DMS114 treated with DMSO at 0.1 percent for 48 hours (cell line): ENCODE results near the gene STMN3.
"Not testable (repeated sequence)": the region's sequence is repeated elsewhere in the genome, so short reads cannot be mapped to it uniquely, and the experiment has no call there.

Experiments
- DNase-seq: peaks from one replicate; lab custom pipeline; 2025; ENCODE audit not compliant: unreplicated experiment; lab: John Stamatoyannopoulos, UW

Gene STMN3

DNA sequence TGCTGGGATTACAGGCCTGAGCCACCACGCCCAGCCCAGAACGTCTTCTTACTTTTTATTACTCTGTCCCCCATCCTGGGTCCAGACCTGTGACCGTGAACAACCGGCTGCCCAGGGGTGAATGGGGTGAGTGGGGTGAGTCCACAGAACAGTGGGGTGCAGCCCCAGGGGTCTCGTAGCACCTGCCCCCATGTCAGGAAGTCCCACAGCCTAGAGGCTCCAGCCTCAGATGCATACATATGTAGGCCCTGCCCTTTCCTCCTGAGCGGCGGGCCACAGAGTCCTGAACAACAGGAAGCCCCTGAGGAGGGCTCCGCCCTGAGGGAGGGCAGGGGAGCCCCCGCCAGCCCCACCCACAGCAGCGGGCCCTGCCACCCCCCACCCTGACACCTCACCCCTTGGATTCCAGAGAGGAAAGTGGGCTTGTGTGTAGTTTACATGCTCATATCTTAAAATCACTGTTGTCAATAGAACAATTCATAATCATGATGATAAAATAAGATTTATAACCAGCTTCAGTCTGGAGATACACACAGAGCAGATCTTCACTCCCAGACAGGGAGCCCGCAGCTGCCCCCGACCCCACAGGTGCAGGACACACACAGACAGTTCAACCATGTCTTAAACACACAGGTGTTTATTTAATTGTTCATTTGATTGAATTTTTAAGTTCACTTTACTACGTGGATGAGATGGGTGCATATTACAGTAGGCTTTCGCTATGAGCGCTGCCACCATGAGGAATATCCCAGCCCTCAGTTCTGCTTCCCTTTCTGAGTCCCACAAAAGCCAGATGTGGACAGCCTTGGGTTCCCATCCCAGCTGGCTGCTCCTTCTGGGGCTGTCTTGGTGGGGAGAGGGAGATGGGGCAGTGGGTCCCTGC is 13.9 kb downstream of the STMN3 start:
- DNase-seq: no peak

DNA sequence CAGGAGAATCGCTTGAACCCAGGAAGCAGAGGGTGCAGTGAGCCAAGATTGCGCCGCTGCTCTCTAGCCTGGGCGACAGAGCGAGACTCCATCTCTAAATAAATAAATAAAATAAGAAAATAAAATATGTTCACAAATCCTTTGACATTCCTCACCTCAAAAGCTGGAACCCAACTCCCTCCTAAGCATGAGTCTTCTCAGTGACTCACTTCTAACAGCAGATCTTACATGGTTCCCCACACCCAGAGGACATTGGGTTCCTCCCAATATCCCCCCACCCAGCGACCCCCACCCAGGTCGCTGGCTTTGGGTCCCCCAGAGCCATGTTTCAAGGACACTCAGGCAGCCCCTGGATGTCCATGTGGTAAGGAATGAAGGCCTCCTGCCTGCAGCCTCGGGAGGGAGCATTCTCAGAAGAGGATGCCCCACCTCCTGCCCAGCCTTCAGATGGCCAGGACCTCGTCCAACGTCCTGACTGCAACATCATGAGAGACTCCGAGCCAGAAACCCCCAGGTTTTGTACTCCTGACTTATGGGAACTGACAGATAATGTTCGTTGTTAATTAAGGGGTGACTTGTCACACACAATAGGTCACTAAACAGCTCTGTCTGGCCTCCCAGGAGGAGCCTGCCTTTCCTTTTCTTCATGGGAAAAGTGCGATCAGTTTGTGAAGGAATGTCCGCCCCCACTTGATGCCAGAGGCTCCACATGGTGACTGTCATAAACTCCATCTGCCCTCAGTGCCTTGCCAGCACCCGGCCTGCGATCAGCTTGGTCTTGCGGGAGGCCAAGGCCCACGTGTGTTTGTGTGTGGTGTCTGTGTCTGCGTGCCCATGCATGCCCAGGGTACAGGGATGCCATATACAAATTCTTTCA is 16.2 kb downstream of the STMN3 start:
- DNase-seq: no peak

DNA sequence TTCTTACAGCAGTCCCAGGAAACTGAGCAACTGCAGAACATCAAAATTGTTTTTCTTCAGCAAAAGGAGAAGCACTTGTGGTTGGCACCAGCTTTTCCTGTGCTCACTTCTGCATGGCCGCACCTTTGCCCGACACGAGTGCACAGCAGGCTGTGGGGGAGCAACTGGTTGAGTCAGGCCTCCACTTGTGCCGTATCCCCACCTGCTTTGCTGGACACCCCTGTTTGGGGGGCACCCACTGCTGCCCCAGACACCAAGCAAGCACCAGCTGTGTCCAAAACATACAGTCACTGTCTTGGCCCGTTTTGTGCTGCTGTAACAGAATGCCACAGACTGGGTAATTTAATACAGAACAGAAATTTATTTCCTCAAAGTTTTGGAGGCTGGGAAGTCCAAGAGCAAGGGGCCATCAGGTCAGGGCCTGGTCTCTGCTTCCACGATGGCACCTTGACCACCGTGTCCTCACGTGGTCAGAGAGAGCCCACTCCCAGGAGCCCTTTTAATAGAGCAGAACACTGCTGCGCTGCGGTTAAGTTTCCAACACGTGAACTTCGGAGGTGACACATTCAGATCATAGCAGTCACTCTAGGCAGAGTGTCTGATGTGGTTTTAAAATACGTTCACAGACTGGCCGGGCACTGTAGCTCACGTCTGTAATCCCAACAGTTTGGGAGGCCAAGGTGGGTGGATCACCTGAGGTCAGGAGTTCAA is 17.6 kb downstream of the STMN3 start:
- DNase-seq: no peak

DNA sequence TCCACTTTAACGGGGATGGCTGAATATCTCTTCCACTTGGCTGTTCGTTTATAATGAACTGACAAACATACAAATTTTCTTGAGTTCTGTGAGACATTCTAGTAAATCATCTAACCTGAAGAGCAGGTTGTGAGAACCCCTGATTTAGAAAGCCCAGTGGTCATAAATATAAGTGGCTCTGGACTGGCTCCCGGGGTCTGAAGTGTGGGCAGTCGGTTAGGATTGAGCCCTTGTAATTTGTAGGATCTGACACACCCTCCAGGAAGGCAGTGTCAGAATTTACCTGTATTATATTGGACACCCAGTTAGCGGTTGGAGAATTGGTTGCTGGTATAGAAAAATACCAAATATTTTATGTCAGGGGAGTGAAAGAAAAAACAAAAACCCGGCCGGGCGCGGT is 19.5 kb downstream of the STMN3 start:
- DNase-seq: no peak

DNA sequence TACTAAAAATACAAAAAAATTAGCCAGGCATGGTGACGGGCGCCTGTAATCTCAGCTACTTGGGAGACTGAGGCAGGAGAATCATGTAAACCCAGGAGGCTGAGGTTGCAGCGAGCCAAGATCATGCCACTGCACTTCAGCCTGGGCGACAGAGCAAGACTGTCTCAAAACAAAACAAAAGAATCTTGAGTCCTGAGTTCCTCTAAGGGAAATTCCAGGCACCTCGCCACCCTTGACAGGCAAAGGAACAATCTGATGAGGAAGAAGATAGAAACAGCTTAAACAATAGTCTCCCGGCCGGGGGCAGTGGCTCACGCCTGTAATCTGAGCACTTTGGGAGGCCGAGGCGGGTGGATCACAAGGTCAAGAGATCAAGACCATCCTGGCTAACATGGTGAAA is 21.8 kb downstream of the STMN3 start:
- not testable (repeated sequence) for DNase-seq

DNA sequence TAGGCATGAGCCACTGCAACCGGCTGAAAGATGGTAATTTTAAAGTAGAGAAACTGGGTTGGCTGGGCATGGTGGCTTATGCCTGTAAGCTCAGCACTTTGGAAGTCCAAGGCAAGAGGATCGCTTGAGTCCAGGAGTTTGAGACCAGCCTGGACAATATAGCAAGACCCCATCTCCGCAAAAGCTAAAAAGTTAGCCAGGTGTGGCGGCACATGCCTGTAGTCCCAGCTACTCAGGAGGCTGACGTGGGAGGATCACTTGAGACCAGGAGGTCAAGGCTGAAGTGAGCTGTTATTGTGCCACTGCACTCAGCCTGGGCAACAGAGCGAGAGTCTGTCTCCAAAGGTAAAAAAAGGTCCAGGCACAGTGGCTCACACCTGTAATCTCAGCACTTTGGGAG is 22.3 kb downstream of the STMN3 start:
- DNase-seq: not testable (repeated sequence)

DNA sequence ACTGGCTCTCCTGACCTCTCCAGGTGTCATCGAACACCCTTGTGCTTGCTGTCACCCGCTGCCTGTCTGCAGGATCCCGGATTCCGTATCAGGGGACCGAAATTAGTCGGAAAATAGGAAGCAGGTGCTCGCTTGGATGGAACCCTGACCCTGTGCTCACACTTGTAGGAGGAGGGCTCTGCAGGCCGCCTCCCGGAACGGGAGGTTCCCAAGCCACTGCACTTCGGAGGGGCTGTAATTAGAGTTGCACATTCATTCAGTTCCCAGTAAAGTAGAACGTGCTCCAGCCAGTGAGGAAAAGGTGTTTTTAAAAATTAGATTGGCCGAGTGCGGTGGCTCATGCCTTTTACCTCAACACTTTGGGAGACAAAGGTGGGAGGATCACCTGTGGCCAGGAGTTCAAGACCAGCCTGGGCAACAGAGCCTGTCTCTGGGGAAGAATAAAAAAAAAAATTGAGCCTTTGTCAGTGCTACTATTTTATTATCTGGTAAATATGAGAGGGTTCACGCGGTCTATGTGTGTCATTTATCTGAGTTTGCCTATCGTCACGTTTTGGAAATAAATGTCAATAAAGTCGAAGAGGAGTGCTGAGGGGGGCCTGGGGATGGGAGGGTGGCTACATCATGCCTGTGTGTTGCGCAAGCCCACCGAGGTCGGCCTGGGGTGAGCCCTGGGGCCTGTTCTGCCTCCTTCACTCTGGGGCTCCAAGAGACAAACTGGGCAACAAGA is 24.8 kb downstream of the STMN3 start:
- DNase-seq: peak; percentile 58

DNA sequence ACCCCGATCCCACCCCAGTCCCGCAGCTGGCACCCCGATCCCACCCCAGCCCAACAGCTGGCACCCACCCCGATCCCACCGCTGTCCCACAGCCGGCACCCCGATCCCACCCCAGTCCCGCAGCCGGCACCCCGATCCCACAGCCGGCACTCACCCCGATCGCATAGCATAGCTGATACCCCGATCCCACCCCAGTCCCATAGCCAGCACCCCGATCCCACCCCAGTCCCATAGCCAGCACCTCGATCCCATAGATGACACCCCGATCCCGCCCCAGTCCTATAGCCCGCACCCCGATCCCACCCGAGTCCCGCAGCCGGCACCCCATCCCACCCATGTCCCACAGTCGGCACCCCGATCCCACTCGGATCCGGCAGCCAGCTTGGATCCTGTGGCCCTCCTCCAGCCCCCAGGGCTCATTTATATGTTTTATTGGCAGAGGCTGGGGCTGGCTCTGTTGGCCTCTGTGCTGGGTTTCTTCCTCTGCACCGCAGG is 25.4 kb downstream of the STMN3 start:
- DNase-seq: no peak

DNA sequence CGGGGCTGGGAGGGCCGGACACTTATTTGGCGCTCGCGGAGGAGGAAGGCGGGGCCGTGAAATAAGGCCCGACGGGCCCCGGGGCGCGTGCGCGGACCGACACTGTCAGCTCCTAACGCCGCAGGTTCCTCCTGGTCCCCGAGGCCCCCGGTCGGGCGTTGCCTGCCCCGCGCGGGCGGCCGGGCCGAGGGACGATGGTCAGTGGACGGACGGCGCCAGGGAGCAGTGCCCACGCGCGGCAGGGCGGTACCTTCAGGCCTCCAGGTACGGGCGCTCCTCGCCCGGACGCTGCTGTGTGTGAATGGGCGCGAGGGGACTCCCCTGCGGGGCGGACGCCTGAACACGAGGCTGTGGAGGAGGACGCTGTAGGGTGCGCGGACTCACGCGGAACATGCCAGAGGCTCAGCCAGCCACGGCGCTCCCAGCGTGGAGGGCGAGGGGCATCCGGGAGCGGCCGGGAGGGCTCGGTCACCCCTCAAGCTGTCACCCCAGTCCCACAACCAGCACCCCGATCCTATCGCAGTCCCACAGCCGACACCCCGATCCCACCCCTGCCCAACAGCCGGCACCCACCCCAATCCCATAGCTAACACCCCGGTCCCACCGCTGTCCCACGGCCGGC is 26.0 kb downstream of the STMN3 start:
- DNase-seq: peak; percentile 50

DNA sequence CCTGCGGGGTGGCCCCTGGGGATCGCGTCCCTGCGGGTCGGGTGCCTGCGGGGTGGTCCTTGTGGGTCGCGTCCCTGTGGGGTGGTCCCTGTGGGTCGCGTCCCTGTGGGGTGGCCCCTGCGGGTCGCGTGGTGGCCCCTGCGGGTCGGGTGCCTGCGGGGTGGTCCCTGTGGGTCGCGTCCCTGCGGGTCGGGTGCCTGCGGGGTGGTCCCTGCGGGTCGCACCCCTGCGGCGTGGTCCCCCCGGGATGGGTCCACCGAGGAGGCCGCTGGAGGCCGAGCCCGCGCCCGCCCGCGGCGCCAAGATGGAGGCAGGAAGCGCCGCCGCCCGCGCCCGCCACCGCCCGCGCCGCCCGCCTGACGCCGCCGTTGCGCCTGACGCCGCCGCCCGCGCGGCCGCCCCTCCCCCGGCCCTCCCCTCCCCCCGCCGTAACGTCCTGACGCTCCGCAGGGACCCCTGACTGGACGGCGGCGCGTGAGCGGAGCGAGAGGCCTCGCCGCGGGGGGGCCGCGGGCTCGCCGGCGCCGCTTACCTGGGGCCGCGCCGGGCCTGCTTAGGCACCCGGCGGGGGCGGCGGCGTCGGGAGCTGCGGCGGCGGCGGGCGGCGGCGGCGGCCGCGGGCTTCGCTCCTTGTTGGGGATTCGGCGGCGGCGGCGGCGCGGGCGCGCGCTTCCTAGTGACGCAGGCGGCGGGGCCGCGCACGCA is 26.6 kb downstream of the STMN3 start, which contains the start of gene GMEB2:
Gene GMEB2 (minus strand): TSS at position 678 of the 705 bp plus-strand sequence. CDS start 7,704 bp downstream, outside the sequence.
- DNase-seq: peak; percentile 23

DNA sequence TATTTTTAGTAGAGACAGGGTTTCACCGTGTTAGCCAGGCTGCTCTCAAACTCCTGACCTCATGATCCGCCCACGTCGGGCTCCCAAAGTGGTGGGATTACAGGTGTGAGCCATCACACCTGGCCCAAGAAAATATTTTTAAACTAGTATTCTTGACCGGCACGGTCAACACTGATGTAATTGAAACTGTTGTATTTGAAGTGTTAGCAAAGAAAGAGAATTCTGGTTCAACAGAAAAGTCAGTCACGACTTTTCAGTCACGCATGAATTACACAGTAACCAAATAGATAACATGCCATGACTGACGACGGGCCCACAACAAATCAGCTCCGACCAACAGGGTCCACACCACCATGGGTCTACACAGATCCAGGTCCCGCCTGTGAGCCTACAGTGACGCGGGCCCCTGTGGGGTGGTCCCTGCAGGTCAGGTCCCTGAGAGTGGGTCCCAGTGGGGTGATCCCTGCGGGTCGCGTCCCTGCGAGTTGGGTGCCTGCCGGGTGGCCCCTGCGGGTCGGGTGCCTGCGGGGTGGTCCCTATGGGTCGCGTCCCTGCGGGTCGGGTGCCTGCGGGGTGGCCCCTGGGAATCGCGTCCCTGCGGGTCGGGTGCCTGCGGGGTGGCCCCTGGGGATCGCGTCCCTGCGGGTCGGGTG is 27.3 kb downstream of the STMN3 start:
- DNase-seq: no peak

DNA sequence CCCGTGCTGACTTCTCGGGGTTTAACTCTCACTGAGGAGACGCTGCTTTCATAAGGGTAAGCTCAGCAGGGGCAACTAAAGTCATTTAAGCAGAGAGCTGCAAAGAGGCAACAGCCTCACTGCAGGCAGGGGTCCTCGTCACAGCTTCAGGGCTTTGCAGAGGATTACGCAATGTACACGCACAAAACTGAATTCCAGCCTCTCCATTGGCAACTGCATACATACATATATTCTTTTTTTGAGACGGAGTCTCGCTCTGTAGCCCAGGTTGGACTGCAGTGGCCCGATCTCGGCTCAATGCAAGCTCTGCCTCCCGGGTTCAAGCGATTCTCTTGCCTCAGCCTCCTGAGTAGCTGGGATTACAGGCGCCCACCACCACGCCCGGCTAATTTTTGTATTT is 28.7 kb downstream of the STMN3 start:
- DNase-seq: no peak

DNA sequence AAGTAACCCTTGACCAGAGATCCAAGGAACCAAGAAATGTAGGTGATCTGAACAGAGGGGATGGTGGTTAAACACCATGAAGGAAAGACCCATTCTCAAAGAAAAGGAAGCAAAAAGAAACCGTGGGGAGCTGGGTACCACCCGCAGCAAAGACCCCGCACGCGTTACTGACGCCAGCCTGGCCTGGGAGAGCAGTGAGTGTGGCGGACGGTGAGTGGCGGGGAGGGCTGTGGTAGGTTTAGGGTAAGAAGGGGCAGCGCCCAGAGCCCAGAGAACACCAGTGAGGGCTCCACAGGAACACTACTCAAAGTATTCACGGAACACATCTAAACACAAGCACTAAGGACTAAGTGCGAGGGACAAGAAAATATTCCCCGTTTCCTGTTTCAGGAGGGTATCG is 30.5 kb downstream of the STMN3 start:
- no peak for DNase-seq

DNA sequence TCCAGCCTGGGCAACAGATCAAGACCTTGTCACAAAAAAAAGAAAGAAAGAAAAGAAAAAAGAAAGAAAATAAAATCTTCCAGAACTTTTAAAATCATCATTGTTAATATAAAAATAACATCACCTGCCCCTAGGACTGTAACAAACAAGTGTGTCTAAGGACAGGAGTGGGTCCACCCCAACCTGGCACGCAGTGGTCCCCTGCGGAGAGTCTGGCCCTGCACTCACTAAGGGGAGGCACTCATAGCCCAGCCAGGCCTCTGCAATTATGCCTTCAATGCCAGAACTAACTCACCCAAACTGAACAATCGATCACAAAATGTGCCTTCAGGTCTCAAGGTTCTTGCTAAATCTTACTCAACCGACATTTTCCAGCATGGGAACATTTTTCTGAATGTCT is 31.1 kb downstream of the STMN3 start:
- DNase-seq: no peak

DNA sequence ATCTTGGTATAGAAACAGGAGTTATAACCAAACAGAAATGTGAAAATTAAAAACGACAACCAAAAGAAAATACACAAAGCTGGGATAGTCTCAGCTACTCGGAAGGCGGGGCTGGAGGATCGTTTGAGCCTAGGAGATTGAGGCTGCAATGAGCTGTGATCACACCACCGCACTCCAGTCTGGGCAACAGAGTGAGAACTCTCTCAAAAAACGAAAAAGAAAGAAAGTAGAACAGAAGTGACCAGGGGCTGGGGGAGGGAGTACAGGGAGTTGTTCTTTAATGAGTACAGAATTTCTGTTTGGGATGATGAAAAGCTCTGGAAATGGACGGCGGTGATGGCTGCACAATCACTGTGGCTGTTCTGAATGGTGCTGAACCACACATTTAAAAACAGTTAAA is 32.2 kb downstream of the STMN3 start:
- no peak for DNase-seq

DNA sequence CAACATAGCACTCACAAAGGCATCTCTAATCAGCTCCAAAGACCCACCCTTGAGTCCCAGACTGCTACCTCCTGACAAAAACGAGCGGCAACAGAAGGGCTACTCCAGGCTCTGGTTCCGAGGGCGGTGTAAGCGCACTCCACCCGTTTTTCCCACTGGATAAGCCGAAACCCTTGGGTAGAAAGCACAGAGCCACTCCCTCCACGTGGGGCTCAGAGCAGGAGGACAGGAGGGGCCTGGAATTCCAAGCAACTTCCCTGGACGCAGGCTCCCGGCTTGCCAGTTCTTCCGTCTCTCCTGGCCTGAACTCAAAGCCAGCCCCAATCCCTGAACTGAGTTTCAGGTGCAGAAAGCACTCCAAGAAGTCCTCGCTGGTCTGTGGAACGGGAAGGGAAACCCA is 33.7 kb downstream of the STMN3 start:
- no peak for DNase-seq

DNA sequence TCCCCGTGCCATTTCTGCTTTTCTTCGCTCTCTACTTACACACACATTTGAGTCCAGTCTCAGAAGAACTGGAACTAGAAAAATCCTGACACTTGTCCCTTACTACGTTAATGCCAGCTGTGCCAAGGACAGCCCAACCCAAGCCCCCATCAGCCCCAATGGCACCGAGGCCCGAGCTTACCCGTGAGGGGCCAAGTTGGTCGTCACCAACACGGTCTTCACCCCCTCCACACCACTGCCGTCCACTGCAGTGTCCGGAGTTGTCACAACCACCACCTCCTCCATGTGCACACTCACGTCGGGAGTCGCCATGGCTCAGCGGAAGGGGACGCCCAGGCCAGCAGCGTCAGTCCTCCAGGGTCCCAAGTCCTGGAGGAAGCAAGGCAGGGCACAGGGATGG is 34.1 kb downstream of the STMN3 start:
- no peak for DNase-seq

DNA sequence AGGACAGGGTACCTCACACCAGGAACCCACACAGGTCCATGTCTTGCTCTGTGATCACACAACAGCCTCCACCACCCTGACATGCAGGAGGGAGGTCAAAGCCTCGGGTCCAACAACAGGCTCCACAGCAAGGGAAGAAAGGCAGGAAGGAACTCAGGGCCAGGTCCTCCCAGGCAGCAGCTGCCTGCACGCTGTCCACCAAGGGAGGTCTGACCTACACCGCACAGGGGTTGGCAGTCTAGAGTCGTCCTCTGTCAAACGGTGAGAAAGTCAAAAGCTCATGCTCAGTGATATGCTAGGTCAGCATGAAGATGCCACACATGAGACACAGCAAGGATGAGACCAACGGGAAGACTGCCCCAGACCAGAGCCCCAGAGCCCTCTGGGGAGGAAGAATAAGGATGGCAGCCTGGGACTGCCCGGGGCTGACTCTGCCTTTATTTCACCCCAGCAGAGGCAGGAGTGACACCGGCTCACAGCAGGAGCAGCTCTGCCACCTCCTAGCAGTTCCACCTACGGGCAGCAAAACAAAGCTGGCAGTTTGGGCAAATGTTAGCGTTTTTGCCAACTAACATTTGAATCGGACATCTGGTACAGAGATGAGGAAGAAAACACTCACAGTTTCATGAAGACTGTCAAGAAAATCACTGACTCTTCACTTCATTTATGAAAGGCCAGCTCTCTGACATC is 34.8 kb downstream of the STMN3 start:
- no peak for DNase-seq
